K562 (cell line): Measurements from ENCODE around the gene PLCD1. TPM values are rescaled to one million over a fixed set of nuclear protein-coding genes. Genes with fewer than 3 reads are reported as not detected.
A peak's percentile ranks its signal among the peaks of the same experiment; 100 is the strongest.

Experiments used
- ATAC-seq: fragments of 200-7000 bp; cut with Tn5 transposase; 3 replicates; pipeline ENCODE4 v1.9.1; 2020; ENCODE audit warnings: moderate library complexity
- BruUV-seq: library from RNA; stranded (reverse); fragments of 400-500 nt; replicated peaks from 2 replicates; lab custom pipeline; 2021; lab: Mats Ljungman, UMichigan
- CTCF ChIA-PET: fragments of 300-600 bp; formaldehyde crosslinking; extraction: SDS; loops from one replicate; lab custom pipeline; 2021; ENCODE audit warnings: low intra/inter-chr PET ratio; lab: Yijun Ruan, JAX
- POLR2A ChIA-PET: fragments of 300-600, 350-650 bp; sonication (Branson Sonifier 250); formaldehyde crosslinking; extraction: SDS; loops from one replicate; lab custom pipeline; 2021; ENCODE audit warnings: antibody characterized with exemption, inconsistent platforms; lab: Yijun Ruan, JAX
- DNase-seq, 4 experiments: peaks; one replicate each; pipeline versions ENCODE4 v3.0.0 to v3.0.0-alpha.2; 2011 to 2018; ENCODE audit warnings: low spot score in 3 of 4, mixed read lengths in 3 of 4; ENCODE audit errors: extremely low read depth in 1 of 4
- FAIRE-seq: peaks from 2 replicates; lab custom pipeline; 2011; peaks lifted over from hg19 to GRCh38; lab: Jason Lieb, UNC
- H2AFZ ChIP-seq: 2 replicates; pipeline ENCODE4 v1.6.0; 2011; ENCODE audit warnings: low read depth, low read length, control low read depth, inconsistent platforms
- H3K27ac ChIP-seq: fragments of 200-600 bp; 3 replicates; pipeline ENCODE4 v1.8.0; 2011; ENCODE audit warnings: low read depth, mild to moderate bottlenecking, control low read depth, inconsistent platforms, low read length, moderate library complexity, mixed read lengths; ENCODE audit errors: extremely low read depth
- H3K27me3 ChIP-seq, 2 experiments: fragments of 300-600 bp in 1 of 2; 2 replicates in 1 of 2; 3 replicates in 1 of 2; pipeline versions ENCODE4 v1.6.0 to v1.8.0; 2011; ENCODE audit warnings: inconsistent platforms in 2 of 2, low read length in 2 of 2, mild to moderate bottlenecking in 1 of 2, mixed read lengths in 1 of 2, moderate library complexity in 1 of 2; ENCODE audit not compliant: control insufficient read depth in 2 of 2, insufficient read depth in 2 of 2
- H3K36me3 ChIP-seq: fragments of 300-600 bp; 3 replicates; pipeline ENCODE4 v1.8.0; 2011; ENCODE audit warnings: mild to moderate bottlenecking, low read length, inconsistent platforms; ENCODE audit not compliant: control insufficient read depth, insufficient read depth
- H3K4me1 ChIP-seq, 2 experiments: fragments of 200-600 bp in 1 of 2; replicated peaks in 1 of 2; 2 replicates in 1 of 2; 3 replicates in 1 of 2; pipeline versions ENCODE4 v1.5.1 to v1.8.0; 2011; ENCODE audit warnings: inconsistent platforms in 2 of 2, low read length in 2 of 2, mild to moderate bottlenecking in 1 of 2, mixed read lengths in 1 of 2, moderate library complexity in 1 of 2; ENCODE audit not compliant: control insufficient read depth in 2 of 2, insufficient read depth in 2 of 2
- H3K4me2 ChIP-seq: 2 replicates; pipeline ENCODE4 v1.6.1; 2011; ENCODE audit warnings: low read length, control low read depth, inconsistent platforms, mixed read lengths; ENCODE audit not compliant: insufficient read depth
- H3K4me3 ChIP-seq: fragments of 200-600 bp; sonication (generic), shearing (Covaris generic); 2 replicates; pipeline ENCODE4 v1.5.1; 2016; ENCODE audit warnings: control low read depth, inconsistent platforms
- H3K79me2 ChIP-seq: fragments of 200-600 bp; 3 replicates; pipeline ENCODE4 v1.8.0; 2011; ENCODE audit warnings: low read length, inconsistent platforms; ENCODE audit not compliant: control insufficient read depth, insufficient read depth
- H3K9ac ChIP-seq, 2 experiments: 2 replicates each; pipeline versions ENCODE4 v1.6.0 to v1.6.1; 2011; ENCODE audit warnings: low read depth in 2 of 2, low read length in 2 of 2, control low read depth in 1 of 2, inconsistent platforms in 1 of 2, mild to moderate bottlenecking in 1 of 2, mixed read lengths in 1 of 2; ENCODE audit not compliant: insufficient read depth in 1 of 2
- H3K9me1 ChIP-seq: one replicate; pipeline ENCODE4 v1.6.0; 2011; ENCODE audit warnings: inconsistent platforms, mild to moderate bottlenecking, low read length, moderate library complexity; ENCODE audit not compliant: control insufficient read depth, insufficient read depth
- H3K9me3 ChIP-seq: replicated peaks from 2 replicates; pipeline ENCODE4 v1.5.1; 2011; ENCODE audit warnings: low read depth, low read length, inconsistent platforms; ENCODE audit not compliant: control insufficient read depth, insufficient read depth
- H4K20me1 ChIP-seq: replicated peaks from 2 replicates; pipeline ENCODE4 v1.6.1; 2011; ENCODE audit warnings: low read length, inconsistent platforms, mixed read lengths; ENCODE audit not compliant: control insufficient read depth, insufficient read depth
- ARID1B ChIP-seq: fragments of 450-650 bp; IDR thresholded peaks from 2 replicates; pipeline ENCODE4 v1.6.1; 2016; ENCODE audit warnings: antibody characterized with exemption, mild to moderate bottlenecking, inconsistent platforms
- ATF7 ChIP-seq: fragments of 450-650 bp; IDR thresholded peaks from 2 replicates; pipeline ENCODE4 v1.7.1; 2014; ENCODE audit warnings: mild to moderate bottlenecking, moderate library complexity
- CBFA2T2 ChIP-seq: fragments of 450-650 bp; conservative IDR thresholded peaks from 2 replicates; pipeline ENCODE4 v1.6.1; 2017; ENCODE audit warnings: mild to moderate bottlenecking
- CBFA2T3 ChIP-seq: fragments of 450-650 bp; IDR thresholded peaks from 2 replicates; pipeline ENCODE4 v1.6.1; 2017
- CTBP1 ChIP-seq: fragments of 450-650 bp; IDR thresholded peaks from 2 replicates; pipeline ENCODE4 v1.6.1; 2016; ENCODE audit warnings: borderline replicate concordance
- FOXJ2 ChIP-seq: fragments of 200-800 bp; sonication (Bioruptor generic); IDR thresholded peaks from 2 replicates; pipeline ENCODE4 v1.6.1; 2016; ENCODE audit warnings: missing genetic modification characterization, missing compliant biosample characterization
- GTF2A2 ChIP-seq: IDR thresholded peaks from 2 replicates; pipeline ENCODE4 v1.6.1; 2016; ENCODE audit warnings: mild to moderate bottlenecking, missing genetic modification characterization, missing compliant biosample characterization
- IRF9 ChIP-seq: fragments of 450-650 bp; IDR thresholded peaks from 2 replicates; pipeline ENCODE4 v1.6.1; 2016; ENCODE audit warnings: missing biosample characterization, missing genetic modification characterization
- NR2C2 ChIP-seq, 2 experiments: fragments of 200-800 bp in 1 of 2; sonication (Bioruptor generic) in 1 of 2; sonication (generic) in 1 of 2; formaldehyde crosslinking in 1 of 2; IDR thresholded peaks; 2 replicates each; pipeline versions ENCODE4 v1.6.1 to v1.8.0; 2016 to 2022; ENCODE audit warnings: mild to moderate bottlenecking in 1 of 2, missing compliant biosample characterization in 1 of 2, missing genetic modification characterization in 1 of 2, missing genetic modification reagents in 1 of 2
- PML ChIP-seq: IDR thresholded peaks from 2 replicates; pipeline ENCODE4 v1.6.1; 2012; ENCODE audit warnings: low read length, inconsistent platforms
- SAFB ChIP-seq: fragments of 200-400 bp; formaldehyde crosslinking; IDR thresholded peaks from 2 replicates; pipeline ENCODE4 v1.6.1; 2017; ENCODE audit warnings: low read depth, low read length, borderline replicate concordance
- SMARCA4 ChIP-seq: fragments of 450-650 bp; IDR thresholded peaks from 2 replicates; pipeline ENCODE4 v1.6.1; 2016
- SOX6 ChIP-seq: fragments of 450-650 bp; IDR thresholded peaks from 2 replicates; pipeline ENCODE4 v1.6.1; 2014; ENCODE audit warnings: mild to moderate bottlenecking
- TAL1 ChIP-seq: fragments of 450-650 bp; IDR thresholded peaks from 2 replicates; pipeline ENCODE4 v1.6.1; 2016; ENCODE audit warnings: mild to moderate bottlenecking
- TBP ChIP-seq: optimal IDR thresholded peaks from 2 replicates; pipeline ENCODE3; 2011; ENCODE audit warnings: low read depth, low read length, improper control_type of control experiment
- TEAD4 ChIP-seq, 2 experiments: sonication (generic) in 1 of 2; formaldehyde crosslinking in 1 of 2; IDR thresholded peaks; 2 replicates each; pipeline versions ENCODE4 v1.6.1 to v1.8.0; 2012 to 2022; ENCODE audit warnings: borderline replicate concordance in 1 of 2, inconsistent platforms in 1 of 2, low read length in 1 of 2, mild to moderate bottlenecking in 1 of 2, missing genetic modification reagents in 1 of 2
- WHSC1 ChIP-seq: IDR thresholded peaks from one replicate; pipeline ENCODE4 v1.6.1; 2012; ENCODE audit warnings: low read length, control low read depth, inconsistent platforms
- ZNF384 ChIP-seq: IDR thresholded peaks from 2 replicates; pipeline ENCODE4 v1.6.1; 2012; ENCODE audit warnings: low read depth, low read length, improper control_type of control experiment
- ZNF778 ChIP-seq: fragments of 450-650 bp; formaldehyde crosslinking; IDR thresholded peaks from 2 replicates; pipeline ENCODE4 v1.4.0; 2020; ENCODE audit warnings: mild to moderate bottlenecking, moderate library complexity
- WGBS: fragments of 100-300 bp; shearing (Covaris generic); methylation state at CpG from one replicate; pipeline ENCODE4 v1.1.6; 2016; ENCODE audit warnings: low coverage, mixed read lengths; ENCODE audit not compliant: insufficient coverage; ENCODE audit errors: missing lambda C conversion rate; 5-methylcytosine and 5-hydroxymethylcytosine counted together
- in situ Hi-C: fragments of 300-500 bp; cut with MboI; formaldehyde crosslinking; loops from 4 replicates; pipeline ENCODE4 v1.15.0; 2018; ENCODE audit warnings: inconsistent platforms, mixed read lengths
- intact Hi-C: fragments of 100-400 bp; cut with micrococcal nuclease; formaldehyde crosslinking; loops from 2 replicates; pipeline ENCODE4 v1.14.2; 2022
- polyA plus RNA-seq, 8 experiments: library from polyadenylated mRNA; depleted of rRNA in 4 of 8; stranded (reverse) in 5 of 8; unstranded in 3 of 8; fragments of >200 nt; fragmentation: Nextera tagmentation in 2 of 8; fragmentation: Illumina TruSeq in 1 of 8; extraction: Ambion mirVana in 2 of 8; extraction: Trizol in 1 of 8; gene quantifications; 2 replicates each; pipeline versions ENCODE4 v1.2.1 to v1.2.3, GENCODE V29; 2011 to 2014; ENCODE audit warnings: inconsistent platforms in 1 of 8, missing spikeins in 1 of 8
- total RNA-seq, 7 experiments: library from RNA; depleted of rRNA in 6 of 7; stranded (reverse); fragments of >200 nt in 6 of 7; fragmentation: Illumina TruSeq in 2 of 7; extraction: Trizol in 2 of 7; gene quantifications; 2 replicates each; pipeline versions ENCODE4 v1.2.1 to v1.2.3, GENCODE V29; 2011 to 2021; ENCODE audit warnings: low replicate concordance in 1 of 7
- TF ChIP-seq, protein P1 (sequence below): fragments of 450-650 bp; formaldehyde crosslinking; IDR thresholded peaks from 2 replicates; pipeline ENCODE4 v1.4.0; 2020; ENCODE audit warnings: mild to moderate bottlenecking, mixed read lengths

PLCD1 gene
- total and polyA plus RNA-seq, 9 of the 15 experiments (the other 6 are each of a cell fraction or from before 2014, with no cell fraction given), result 5.4 to 209 (median 116) TPM

DNA sequence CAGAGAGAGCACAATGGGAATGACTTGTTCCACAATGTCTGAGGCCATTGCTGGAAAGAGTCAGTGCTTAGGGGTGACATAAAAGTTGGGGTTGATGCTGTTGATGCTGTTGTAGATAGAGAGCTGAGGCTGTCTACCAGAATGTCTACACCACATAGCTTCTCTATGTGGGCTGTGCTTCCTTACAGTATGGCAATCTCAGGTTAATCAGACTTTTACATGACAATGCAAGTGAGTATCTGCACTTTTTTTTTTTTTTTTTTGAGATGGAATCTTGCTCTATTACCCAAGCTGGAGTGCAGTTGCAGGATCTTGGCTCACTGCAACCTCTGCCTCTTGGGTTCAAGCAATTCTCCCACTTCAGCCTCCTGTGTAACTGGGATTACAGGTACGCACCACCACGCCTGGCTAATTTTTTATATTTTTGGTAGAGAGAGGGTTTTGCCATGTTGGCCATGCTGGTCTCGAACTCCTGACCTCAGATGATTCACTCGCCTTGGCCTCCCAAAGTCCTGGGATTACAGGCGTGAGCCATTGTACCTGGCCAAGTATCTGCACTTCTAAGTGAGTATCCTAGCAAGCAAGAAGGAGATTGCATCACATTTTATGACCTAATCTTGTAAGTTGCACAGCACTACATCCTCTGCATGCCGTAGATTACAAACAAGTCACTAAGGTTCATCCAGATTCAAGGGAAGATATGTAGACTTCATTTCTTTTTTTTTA lies 38.2 kb upstream of the PLCD1 start:
- 2% methylated on average over 6 of the region's 6 CpGs for WGBS
- Histone ChIP-seq H4K20me1 (no peaks in the 10 kb centered on the region), H3K9me3 (no peaks in the 10 kb centered on the region), H3K27ac (no peak overlapping the region), H3K4me3 (no peak overlapping the region), H3K79me2 (no peaks in the 10 kb centered on the region), H3K4me1 (no peaks in the 10 kb centered on the region), H3K27me3 (peaks cover 18 to 38% of the 10 kb centered on the region in 2 experiments), H3K9ac (no peak overlapping the region), H3K36me3 (no peaks in the 10 kb centered on the region), H3K4me2 (no peak overlapping the region), H2AFZ (no peak overlapping the region), H3K9me1 (no peaks in the 10 kb centered on the region)
- intact Hi-C loops (no loop called here), in situ Hi-C loops (no loop called here)
- DNase-seq (peak in 1 of 4 experiments; percentile 14), FAIRE-seq (no peak), ATAC-seq (peak; percentile 83)
- TSS peak; percentile 100 for BruUV-seq
- ChIA-PET CTCF (no interaction called here), POLR2A (interaction anchor here (1.2 kb wide), 1 partner anchor 11 kb away, joined by 5 read pairs; no protein-coding TSS in a partner anchor)
- TF ChIP-seq ZNF778 (no peak), TBP (peak; percentile 61), CBFA2T3 (peak; percentile 61), TEAD4 (IDR thresholded peaks at IDR 0.05; ENCODE audit: low read length) (peak; percentile 81), TEAD4 (CRISPR knock-in tag; IDR thresholded peaks at IDR 0.05; ENCODE audit: borderline replicate concordance) (no peak), SOX6 (0 out of 2 replicates have a peak, but pooled peaks have one; percentile 67), FOXJ2 (tag) (peak; percentile 80; the same call in 1 of the 2 replicates), PML (0 out of 2 replicates have a peak, but pooled peaks have one; percentile 32), ZNF384 (peak; percentile 58; the same call in 1 of the 2 replicates), ATF7 (peak; percentile 93), GTF2A2 (tag) (no peak), WHSC1 (no peak), NR2C2 (CRISPR knock-in tag; IDR thresholded peaks at IDR 0.05) (no peak), NR2C2 (tag; IDR thresholded peaks at IDR 0.05) (peak; percentile 70; the same call in 1 of the 2 replicates), TAL1 (peak; percentile 76), ARID1B (peak; percentile 74), SAFB (no peak), CBFA2T2 (peak; percentile 41), IRF9 (tag) (0 out of 2 replicates have a peak, but pooled peaks have one; percentile 65), CTBP1 (peak; percentile 49; the same call in 1 of the 2 replicates), SMARCA4 (peak; percentile 50; the same call in 1 of the 2 replicates)
- TF ChIP-seq, protein P1, sequence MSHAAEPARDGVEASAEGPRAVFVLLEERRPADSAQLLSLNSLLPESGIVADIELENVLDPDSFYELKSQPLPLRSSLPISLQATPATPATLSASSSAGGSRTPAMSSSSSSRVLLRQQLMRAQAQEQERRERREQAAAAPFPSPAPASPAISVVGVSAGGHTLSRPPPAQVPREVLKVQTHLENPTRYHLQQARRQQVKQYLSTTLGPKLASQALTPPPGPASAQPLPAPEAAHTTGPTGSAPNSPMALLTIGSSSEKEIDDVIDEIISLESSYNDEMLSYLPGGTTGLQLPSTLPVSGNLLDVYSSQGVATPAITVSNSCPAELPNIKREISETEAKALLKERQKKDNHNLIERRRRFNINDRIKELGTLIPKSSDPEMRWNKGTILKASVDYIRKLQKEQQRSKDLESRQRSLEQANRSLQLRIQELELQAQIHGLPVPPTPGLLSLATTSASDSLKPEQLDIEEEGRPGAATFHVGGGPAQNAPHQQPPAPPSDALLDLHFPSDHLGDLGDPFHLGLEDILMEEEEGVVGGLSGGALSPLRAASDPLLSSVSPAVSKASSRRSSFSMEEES (CRISPR knock-in tag), result no peak
